GM19324 (cell line): Measurements from ENCODE around the gene MAPK9.
"Not testable (repeated sequence)": the region's sequence is repeated elsewhere in the genome, so short reads cannot be mapped to it uniquely, and the experiment has no call there.

Experiments
- ATAC-seq: cut with Tn5 transposase; IDR thresholded peaks from one replicate; pipeline ENCODE4 v1.9.1; 2021; ENCODE audit warnings: mild to moderate bottlenecking, moderate library complexity; ENCODE audit not compliant: unreplicated experiment, low FRiP score

The MAPK9 gene

GRCh38 chr5:180328296-180329137 lies 36.6 kb upstream of the MAPK9 start:
- ATAC-seq = no peak

- ATAC-seq = no peak
These were observed 35.2 kb upstream of the MAPK9 start for GRCh38 chr5:180326989-180327565.

GRCh38 chr5:180324601-180324950 lies 32.7 kb upstream of the MAPK9 start:
- no peak for ATAC-seq

GRCh38 chr5:180323941-180324600 lies 32.2 kb upstream of the MAPK9 start:
- no peak for ATAC-seq

GRCh38 chr5:180323160-180323559 lies 31.3 kb upstream of the MAPK9 start:
- no peak for ATAC-seq

- ATAC-seq = no peak
These were observed 26.7 kb upstream of the MAPK9 start for GRCh38 chr5:180318456-180319089.

GRCh38 chr5:180316586-180316985 lies 24.7 kb upstream of the MAPK9 start:
- no peak for ATAC-seq

- ATAC-seq = peak; percentile 60
These were observed 23.9 kb upstream of the MAPK9 start for GRCh38 chr5:180315762-180316212.

- ATAC-seq = peak; percentile 88
These were observed 22.0 kb upstream of the MAPK9 start for GRCh38 chr5:180313677-180314505.

- ATAC-seq = no peak
These were observed 19.3 kb upstream of the MAPK9 start for GRCh38 chr5:180311216-180311615.

- no peak for ATAC-seq
These were observed 14.9 kb upstream of the MAPK9 start for GRCh38 chr5:180306796-180307195.

GRCh38 chr5:180305481-180305880 lies 13.6 kb upstream of the MAPK9 start:
- no peak for ATAC-seq

- ATAC-seq = no peak
These were observed 12.8 kb upstream of the MAPK9 start for GRCh38 chr5:180304431-180305375.

GRCh38 chr5:180304016-180304292 lies 12.1 kb upstream of the MAPK9 start:
- no peak for ATAC-seq

- no peak for ATAC-seq
These were observed 11.5 kb upstream of the MAPK9 start for GRCh38 chr5:180303226-180304015.

- ATAC-seq = no peak
These were observed 10.4 kb upstream of the MAPK9 start for GRCh38 chr5:180302256-180302655.

- no peak for ATAC-seq
These were observed 9.4 kb upstream of the MAPK9 start for GRCh38 chr5:180301253-180301652.

- no peak for ATAC-seq
These were observed 7.6 kb upstream of the MAPK9 start for GRCh38 chr5:180299526-180299925.

GRCh38 chr5:180299014-180299413 lies 7.1 kb upstream of the MAPK9 start:
- not testable (repeated sequence) for ATAC-seq
